Islet of Langerhans (tissue), 1 donor: ENCODE measurements around the gene IP6K3.

Experiments used
- FAIRE-seq: peaks from one replicate; lab custom pipeline; 2011; peaks lifted over from hg19 to GRCh38; lab: Jason Lieb, UNC

The IP6K3 gene

DNA sequence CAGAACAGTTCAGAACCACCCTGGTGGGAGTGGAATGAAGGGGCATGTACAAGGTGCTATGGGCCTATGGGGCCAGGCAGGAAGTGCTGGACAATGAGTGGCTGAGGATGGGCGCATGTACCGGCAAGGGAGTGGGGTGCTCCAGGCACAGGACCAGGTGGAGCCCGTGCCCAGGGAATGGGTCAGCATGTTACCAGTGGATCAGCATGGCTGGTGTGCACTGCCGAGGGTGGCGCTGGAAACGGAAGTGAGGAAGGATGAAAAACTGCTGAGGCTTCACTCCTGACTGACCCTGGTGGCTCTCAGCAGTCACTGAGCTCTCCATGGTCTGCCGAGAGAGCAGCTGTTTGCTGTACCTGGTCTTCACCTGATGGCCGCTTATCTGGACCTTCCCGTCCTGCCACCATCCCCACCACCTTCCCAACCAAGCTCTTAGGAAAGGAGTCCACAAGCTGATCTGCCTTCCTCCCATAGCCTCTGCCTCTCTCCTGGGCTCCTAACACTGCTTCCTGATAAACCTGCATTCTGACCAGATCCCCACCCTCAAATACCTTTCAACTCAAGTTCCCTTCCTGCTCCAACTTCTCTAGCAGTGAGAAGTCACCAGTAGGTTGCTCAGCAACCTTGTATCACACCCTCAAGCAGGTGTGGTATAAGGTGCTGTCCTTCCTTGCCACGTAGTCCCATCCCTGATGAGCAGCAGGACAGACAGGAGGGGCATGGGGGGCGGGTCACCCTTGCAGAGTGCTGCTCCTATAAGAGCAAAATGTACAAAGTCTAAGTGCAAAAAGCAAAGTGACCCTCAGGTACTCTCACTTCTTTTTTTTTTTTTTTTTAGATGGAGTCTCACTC is 42.3 kb downstream of the IP6K3 start:
- FAIRE-seq, result no peak

DNA sequence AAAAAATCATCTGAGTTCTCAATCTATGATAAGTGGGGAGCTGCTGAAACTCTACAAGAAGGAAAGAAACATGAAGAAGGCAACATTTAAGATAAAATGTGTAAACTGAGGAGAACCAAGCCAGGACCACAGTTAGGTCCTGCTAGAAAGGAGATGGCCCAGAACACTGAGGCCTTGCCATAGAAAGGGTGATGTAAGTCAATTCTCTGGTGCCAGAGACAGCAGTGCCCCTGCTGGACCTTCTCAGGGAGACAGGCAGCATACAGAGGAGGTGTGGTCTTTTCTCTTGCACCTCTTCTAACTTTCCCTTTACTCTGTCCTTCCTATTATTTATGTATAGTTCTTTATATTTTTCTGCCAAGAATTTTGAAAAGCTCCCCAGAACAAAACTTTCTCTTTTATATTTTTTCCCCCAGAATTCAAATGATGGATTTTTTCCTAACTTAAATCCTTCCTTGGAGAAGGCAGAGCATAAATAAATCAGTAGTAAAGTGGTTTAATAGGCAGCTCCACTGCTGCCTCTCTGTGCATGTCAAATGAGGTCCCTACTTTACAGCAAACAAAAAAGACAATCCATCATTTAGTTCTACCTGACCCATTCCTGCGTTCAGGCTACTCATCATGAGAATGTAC is 44.2 kb downstream of the IP6K3 start:
- FAIRE-seq, result no peak

DNA sequence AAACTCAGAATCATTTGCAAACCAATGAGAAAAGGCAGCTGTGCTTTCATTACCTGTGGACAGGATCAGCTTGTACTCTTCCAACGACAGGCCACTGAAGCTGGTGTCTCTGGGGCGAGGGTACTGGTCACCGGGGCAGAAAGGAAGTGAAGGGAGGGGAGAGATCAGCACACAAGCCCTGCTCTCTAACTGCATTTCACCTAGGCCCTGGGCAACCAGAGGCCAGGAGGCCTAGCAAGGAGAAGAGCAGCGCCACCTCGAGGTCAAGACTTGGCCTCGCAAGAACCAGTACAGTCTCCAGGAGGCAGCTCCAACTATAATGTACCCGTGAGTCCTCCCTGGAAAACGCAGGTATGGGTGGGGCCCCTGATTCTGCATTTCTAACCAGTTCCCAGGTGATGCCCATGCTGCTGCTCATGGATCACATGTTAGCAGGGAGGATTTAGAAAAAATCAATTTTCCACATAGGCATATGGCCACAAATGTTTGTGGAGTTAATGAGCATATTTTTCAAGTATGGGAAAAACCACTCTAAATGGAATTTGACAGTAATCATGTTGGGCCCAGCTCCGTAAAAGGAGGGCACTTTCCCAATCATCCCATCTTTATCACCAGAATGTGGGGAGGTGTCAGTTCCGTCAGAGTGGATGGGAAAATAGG is 46.2 kb downstream of the IP6K3 start:
- no peak for FAIRE-seq

DNA sequence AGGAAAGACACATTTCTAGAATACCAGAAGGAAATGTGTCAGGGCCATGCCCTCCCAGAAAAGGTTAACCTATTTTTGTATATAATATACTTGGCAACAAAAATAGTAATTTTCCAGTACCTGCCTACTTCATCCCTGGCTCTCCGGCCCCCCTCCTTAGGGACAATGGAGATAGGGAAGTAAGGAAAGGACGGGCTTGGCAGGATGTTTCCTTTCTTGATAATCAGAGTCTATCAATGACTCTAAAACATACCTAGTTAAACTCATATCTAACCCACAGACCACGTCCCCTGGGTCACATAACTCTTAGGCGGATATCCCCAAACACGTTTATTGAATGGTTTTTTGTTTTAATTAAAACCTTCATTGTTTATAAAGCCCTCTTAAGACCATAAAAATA is 47.0 kb downstream of the IP6K3 start:
- FAIRE-seq, result no peak

DNA sequence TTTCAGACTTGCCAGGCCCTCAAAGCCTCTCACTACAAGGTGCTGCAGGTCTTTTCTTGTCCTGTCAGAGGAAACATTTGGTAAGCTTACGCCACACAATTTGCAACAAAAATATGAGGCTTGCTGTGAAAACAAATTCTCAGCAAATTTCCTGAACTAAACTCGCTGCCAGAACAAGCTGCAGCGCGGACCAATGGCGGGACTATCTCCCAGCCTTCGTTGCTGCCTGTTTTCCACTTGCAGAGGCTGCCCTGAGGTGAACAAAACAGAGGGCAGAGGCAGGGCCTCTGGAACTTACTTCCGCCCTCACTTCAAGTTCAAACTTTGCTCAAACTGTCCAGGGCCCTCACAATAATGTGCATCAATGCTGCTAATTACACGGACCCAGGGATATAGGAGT is 47.6 kb downstream of the IP6K3 start:
- no peak for FAIRE-seq

DNA sequence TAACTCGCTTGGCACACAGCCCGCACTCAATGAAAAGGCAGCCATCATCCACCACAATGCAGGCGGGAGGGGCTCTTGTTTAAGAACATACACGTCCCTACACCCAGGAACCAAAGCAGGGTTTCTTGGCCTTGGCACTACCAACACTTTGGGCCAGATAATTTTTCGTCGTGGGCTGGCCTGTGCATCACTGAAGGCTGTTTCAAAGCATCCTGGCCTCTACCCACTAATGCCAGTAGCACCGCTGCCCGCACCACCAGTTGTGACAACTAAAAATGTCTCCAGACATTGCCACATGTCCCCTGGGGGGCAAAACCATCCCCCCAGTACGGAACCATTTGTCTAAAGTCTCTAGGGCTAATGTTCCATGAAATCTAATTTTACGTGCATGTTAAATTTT is 48.2 kb downstream of the IP6K3 start:
- FAIRE-seq, result no peak

DNA sequence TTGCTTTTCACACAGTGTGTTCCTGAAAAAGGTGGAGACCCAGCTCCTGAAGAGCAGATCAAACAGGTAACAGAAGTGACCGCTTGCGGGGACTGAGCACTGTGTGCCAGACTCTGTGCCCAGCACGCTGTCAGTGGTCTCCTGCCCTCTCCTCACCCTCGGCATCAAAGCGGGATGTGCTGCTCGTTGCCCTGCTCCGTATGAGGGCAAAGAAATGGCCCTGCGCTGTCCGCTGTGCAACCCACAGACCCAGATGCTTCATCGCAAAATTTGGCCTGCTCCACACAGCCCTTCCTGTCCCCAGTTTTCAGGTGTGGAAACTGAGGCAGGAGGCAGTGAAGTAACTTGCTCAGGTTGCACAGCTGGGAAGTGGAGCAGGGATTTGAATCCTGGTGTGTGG is 48.9 kb downstream of the IP6K3 start:
- FAIRE-seq, result no peak

DNA sequence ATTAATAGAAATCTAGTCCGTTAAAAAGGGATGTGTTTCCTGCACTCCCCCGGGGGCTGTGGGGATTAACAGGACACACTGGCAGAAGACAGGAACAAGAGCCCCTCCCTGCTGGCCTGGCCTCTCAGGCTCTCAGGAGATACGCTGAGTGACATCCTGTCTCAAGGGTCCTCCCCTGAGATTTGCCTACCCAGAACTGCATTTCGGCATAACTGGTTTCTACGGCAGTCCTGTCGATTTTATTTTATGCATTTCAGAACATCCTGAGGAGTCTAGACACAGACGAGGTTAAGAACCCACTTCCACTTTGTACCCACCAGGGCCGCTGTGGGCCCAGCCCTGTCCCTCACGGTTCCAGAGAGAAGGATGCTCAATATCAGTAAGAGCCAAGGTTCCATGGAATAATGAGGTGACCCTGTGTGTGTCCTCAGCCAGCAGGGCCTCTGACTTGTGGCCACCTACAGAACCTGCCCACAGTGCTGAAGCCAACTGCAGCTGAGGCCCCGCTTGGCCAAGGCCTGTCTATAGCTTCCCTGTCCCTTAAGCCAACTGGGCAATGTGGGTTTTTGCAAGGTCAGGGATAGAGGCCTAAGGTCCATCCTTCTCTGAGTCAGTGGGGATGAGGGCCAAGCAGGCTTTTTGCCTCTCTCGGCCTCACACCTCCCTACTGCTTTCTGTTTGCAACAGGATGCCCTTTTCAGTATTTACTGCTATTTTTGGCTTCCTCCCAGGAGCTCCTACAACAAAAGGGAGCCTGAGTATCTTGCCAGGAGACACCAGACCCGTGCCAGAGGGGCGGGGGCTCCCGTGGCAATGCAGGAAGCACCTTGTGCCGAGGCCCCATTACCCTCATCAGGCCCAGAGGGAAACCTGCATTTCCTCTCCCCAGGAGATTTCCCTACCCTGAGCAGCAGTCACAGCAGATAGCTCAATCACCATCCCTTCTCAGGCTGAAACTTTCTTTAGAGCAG is 49.9 kb downstream of the IP6K3 start:
- no peak for FAIRE-seq

DNA sequence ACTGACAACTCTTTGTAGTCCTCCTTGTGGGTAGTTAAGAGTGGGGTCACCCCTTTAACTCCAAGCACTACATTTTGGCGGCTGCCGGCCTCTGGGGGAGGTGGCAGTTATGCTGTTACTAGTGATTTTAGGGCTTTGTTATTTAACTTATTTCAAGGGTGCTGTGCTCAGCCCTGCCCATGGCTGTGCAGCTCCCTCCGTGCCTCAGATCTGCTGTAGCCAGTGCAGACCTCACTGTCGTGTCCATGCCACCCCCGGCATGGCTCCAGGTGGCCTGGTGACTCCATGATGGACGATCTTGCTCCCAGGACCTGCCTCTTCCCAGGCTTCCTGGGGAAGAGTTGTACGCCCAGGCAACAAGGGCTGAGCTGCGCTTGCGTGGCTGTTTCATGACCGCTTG is 50.6 kb downstream of the IP6K3 start:
- FAIRE-seq, result no peak

DNA sequence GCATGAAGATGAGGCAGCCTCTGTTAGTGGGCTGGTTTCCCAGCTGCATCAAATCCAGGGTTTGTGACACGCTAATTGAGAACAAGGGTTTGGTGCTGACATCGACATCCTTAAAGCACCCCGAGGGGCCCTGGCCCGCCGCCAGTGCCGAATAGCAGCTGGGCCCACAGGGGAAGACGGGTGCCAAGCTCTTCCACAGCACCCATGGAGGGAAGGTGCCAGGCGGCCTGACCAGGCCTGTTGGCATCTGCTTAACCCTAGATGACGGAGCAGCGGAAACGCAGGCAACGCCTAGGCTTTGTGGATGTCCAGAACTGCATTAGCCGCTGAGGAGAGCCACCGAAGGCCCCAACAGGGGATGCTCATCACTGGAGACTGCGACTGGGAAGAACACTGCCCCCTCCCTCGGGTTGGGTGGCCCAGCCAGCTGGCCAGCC is 51.2 kb downstream of the IP6K3 start:
- no peak for FAIRE-seq

DNA sequence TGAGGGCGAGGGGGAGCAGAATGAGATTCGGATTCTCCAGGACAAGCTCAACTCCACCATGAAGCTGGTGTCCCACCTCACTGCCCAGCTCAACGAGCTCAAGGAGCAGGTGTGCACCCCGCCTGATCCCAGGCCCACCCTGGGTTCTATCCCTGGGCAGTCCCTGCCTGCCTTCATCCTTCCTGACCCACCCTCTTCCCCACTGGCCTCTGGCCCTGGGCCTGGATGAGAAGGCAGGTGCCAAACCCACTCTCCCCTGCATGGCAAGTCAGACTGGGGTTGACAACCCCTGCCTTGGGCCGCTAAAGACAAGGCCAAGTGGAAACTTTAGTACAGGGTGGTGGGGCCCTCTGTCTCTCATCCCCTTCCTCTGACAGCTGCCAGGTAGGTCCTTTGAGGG is 51.7 kb downstream of the IP6K3 start:
- FAIRE-seq, result no peak

DNA sequence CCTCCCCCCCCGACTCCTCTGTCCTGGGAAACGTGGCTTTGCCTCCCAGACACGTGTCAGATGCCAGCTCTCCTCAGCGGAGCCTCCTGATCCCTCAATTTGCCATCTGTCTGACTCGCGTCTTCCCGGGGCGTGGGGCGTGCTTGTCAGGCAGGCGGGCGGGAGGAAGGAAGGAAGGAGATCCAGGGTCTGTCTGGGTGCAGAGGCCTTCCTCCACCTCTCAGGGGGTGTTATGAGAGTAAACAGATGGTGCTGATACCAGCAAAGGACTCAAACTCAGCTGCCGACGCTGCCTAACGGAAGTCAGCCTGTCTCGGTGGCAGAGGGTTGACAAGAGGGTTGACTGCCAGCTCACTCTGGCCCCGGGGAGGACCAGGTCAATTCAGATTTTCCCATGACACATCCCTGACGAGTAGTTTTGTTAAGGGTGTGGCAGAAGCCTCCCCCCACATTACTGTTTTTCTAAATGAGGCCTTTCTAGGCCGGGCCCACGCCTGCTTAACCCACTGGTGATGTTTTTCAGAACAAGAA is 52.2 kb downstream of the IP6K3 start:
- FAIRE-seq, result no peak

DNA sequence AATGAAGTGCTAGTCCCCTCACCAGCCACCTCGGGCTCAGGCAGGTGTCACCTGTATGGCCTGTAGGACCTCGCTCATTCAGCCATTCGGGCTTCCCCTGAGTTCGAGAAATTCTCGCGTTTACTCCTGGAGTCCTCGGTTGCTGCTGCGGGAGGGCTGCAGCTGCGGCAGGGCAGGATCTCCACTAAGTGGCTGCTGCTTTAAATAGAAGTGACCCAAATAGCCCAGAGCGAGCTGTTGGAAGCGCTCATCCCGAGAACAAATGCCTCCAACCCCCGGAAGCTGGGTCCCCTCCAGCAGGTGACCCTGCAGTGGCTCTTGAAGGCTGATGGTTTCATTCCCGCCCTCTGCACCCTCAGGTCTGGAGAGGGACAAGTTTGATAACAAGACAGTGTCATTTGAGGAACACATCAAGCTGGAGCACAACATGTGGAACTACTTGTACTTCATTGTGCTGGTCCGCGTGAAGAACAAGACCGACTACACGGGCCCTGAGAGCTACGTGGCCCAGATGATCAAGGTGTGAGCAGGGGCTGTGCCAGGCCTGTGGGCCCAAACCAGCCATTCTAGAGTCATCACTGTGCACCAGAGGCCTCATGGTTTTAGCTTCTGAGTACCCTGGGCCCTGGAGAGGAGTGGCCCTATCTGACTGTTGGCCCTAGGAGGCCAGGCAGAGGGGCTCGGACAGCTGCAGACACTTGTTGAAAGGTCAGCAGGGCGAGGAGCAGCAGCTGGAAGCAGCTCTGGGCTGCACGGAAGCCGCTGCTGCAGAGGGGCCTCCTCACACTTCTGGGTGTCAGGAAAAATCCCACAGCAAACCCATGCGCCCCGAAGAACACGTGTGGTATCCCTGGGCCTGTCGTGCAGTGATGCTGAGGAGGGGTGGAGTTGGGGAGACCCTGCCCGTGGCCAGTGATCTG is 53.3 kb downstream of the IP6K3 start:
- no peak for FAIRE-seq

DNA sequence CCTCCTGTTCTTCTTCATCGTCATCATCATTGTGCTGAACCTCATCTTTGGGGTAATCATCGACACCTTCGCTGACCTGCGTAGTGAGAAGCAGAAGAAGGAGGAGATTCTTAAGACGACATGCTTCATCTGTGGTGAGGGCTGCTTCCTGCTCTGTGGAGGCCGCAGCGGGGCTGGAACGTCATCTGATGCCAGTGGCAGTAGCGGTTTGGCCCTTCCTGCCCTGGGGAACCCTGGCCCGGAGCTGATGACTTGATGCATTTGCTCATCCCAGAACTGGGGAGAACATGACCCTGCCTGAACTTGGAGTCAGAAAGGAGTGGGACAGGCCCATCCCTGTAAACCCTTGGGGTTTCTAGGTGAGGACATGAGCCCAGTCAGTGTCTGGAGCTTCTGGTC is 53.9 kb downstream of the IP6K3 start:
- no peak for FAIRE-seq

DNA sequence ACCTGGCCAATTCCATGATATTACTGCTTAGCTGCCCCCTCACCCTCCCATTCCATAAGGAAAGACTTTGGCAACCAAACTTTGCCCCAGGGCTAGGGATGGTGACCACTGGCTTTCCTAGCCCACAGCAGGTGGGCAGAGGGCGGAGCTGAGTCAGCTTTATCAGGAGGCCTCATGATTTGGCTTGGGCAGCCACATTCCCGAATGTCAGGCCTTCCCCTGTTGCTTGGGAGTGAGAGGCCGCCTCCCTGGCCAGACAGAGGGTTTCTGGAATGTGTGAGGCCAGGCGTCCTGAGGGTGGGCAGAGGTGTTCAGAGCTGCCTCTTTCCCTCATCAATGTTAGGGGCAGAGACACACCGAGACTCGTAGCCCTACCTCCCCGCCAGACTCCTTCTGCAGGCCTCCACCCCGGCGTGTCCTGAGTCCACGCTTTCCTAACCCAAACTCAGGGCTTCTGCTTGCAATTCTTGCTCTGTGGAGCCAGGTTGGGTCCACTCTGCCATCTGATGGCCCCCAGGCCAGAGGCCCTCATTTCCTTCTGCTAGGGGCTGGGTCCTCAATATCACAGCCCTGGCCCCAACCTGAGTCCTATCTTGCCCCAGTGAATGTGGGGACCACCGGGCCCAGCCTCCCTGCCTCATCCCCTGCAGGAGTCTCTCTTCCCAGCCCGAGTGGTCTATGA is 54.5 kb downstream of the IP6K3 start:
- FAIRE-seq, result no peak

DNA sequence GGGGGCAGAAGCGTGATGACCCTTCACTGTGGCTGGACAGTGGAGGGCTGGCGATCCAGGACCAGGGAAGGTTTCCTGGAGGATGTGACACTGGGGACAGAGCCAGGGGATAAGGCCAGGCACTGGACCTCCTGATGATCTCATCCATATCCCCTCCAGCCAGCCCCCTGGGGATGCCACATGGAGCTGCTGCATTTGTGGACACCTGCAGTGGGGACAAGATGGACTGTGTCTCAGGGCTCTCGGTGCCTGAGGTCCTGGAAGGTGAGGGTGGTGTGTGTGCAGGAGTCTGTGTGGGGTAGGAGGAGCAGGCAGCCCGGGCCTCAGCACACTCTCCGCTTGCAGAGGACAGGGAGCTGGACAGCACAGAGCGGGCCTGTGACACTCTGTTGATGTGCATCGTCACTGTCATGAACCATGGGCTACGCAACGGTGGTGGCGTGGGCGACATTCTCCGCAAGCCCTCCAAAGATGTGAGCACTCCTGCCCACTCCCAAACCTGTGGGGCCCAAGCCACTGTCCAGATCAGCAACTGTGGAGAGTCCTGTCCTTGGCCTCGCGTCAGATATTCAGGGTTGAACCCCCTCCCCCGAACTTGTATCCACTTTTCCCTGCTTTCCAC is 55.1 kb downstream of the IP6K3 start:
- no peak for FAIRE-seq

DNA sequence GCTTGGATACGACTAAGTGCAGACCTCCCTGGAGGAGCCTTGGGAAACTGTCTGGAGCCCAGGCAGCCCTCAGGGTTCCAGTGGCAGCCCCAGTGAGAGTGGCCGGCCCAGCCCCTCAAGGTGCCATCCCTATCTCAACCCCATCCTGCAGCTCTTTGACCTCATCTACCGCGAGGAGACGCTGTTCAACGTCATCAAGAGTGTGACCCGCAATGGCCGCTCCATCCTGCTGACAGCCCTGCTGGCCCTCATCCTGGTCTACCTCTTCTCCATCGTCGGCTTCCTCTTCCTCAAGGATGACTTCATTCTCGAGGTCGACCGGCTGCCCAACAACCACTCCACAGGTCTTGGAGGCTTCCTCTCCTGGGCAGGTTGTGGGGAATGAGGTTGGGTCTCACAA is 55.9 kb downstream of the IP6K3 start:
- FAIRE-seq, result no peak

DNA sequence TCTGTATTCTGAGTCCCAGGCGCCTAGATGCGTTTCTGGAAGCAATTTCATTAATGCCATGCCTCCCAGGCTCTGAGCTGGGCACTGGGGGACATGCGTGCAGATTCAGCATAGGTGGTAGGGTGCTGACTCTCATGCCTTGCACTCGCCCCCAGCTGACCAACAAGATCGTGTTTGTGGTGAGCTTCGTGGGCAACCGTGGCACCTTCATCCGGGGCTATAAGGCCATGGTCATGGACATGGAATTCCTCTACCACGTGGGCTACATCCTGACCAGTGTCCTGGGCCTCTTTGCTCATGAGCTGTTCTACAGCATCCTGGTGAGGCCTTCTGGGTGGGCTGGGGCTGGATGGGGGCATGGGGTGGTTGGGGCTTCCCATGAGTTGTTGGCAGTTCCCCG is 56.8 kb downstream of the IP6K3 start:
- no peak for FAIRE-seq

DNA sequence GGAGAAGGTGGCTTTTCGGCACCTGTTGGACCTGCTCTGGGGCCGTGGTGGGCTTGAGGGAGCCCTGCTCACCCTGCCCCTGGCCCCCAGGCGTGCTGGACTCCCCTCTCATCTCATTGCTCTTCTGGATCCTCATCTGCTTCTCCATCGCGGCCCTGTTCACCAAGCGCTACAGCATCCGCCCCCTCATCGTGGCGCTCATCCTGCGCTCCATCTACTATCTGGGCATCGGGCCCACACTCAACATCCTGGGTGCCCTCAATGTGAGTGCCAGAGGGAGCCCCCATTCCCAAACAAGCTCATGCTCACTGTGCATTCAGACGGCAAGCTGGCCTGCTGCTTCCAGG is 57.6 kb downstream of the IP6K3 start:
- FAIRE-seq, result no peak
